Omental fat pad (tissue), 4 donors: ENCODE data around the gene TBC1D22A. TPM values are rescaled to one million over a fixed set of nuclear protein-coding genes. Genes with fewer than 3 reads are reported as not detected.
"Not testable (repeated sequence)": the region's sequence is repeated elsewhere in the genome, so short reads cannot be mapped to it uniquely, and the experiment has no call there.

Source experiments
- ATAC-seq: fragments of 150-250 bp; one replicate; pipeline ENCODE4 v1.9.1; 2016; ENCODE audit warnings: mild to moderate bottlenecking, moderate library complexity; ENCODE audit not compliant: low FRiP score
- DNase-seq: peaks from one replicate; pipeline ENCODE4 v3.0.0-alpha.2; 2019; ENCODE audit warnings: low spot score
- total RNA-seq, 4 donors: library from RNA; depleted of rRNA; stranded (reverse); fragments of >200 nt; gene quantifications; one replicate each; pipeline ENCODE4 v1.1.0, GENCODE V29; 2016
- TF ChIP-seq, protein P1 (sequence below), 3 donors: fragments of 450-650 bp; IDR thresholded peaks; one replicate each; pipeline ENCODE4 v1.5.1; 2016 to 2017; ENCODE audit warnings: antibody characterized with exemption in 3 of 3, mild to moderate bottlenecking in 3 of 3, moderate library complexity in 2 of 3

Gene TBC1D22A
- total RNA-seq, 4 donors from 2014 or later, result 21.3 to 31.2 (median 24.5) TPM

DNA sequence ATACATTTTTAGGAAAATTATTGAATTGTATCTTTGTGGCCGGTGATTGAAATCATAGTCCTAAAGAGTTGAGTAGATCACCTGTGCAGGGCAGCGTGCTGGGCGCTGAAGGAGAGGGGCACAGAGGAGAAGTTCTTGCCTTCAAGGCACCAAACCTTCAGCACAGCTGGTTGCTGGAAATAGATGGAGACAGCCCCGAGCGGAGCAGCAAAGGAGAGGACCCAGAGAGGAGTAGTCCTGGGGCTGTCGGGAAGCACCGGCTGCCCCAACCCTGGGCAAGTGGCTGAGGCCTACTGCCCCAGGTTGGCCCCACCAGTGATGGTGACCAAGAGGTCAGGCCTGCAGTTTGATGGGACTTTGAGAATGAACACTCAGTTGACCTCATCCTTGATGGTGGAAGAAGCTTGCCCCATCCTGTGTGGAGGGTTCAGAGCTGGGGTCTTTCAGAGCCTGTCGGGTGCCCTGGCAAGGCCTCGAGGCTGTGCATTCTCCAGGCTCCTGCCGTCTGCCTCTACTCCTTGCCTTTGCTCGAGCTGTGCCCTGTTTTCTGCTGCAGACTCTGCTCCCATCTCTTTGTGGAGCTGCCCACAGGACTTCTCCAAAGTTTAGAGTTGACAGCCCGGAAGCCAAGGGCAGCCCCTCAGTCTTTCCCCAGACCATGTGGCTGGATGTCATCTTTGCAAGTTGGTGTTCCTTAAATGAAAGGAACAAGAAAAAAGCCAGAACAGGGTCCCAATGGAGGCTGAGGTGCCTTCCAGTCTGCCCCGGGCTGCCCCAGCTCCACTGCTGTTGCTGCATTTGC lies 285.1 kb downstream of the TBC1D22A start:
- no peak for DNase-seq
- TF ChIP-seq, protein P1, sequence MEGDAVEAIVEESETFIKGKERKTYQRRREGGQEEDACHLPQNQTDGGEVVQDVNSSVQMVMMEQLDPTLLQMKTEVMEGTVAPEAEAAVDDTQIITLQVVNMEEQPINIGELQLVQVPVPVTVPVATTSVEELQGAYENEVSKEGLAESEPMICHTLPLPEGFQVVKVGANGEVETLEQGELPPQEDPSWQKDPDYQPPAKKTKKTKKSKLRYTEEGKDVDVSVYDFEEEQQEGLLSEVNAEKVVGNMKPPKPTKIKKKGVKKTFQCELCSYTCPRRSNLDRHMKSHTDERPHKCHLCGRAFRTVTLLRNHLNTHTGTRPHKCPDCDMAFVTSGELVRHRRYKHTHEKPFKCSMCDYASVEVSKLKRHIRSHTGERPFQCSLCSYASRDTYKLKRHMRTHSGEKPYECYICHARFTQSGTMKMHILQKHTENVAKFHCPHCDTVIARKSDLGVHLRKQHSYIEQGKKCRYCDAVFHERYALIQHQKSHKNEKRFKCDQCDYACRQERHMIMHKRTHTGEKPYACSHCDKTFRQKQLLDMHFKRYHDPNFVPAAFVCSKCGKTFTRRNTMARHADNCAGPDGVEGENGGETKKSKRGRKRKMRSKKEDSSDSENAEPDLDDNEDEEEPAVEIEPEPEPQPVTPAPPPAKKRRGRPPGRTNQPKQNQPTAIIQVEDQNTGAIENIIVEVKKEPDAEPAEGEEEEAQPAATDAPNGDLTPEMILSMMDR (IDR thresholded peaks at IDR 0.05), result no peak
- no peak for ATAC-seq

DNA sequence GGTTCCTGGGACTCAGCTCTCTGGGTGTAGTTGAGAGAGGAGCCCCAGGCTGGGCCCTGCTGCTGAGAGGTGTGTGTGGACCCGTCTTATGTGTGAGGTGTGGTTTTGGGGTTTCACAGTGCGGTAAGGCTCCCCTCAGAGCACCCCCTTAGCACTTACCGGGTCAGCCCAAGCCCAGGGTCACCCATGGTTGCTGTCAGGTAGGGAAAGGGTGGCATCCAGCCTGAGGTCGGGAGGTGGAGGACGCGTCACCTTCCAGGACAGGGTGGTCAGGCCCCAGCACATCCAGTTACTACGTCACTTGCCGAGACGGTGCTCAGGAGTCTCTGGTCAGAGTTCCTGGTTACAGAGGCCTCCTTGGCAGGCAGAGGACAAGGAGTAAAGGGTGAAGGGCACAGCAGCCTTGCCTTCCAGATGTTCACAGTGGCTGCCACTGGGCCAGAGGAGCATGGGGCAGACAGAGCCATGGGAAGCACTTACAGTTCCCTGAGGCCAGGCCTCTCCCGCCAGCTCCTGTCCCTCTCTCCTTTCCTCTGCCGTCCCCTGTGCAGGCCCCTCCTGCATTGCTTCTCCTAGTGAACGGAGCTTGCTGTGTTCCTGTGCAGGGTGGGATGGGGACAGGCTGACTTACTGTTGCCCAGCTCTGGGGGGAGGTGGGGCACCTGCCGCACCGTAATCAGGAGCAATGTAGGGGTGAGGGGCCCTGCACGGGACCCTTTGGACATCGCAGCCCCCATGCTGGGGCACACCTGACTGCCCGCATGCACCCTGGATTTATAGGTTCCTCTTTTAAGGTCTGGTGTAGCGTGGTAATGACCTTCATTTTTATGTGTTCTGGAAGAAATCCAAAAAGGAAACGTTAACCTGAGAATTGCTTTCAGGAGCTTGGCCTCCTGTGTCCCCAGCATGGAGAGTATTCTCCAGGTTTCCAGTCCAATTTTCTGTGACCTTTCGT lies 285.9 kb downstream of the TBC1D22A start:
- ATAC-seq (no peak), DNase-seq (no peak)
- TF ChIP-seq, protein P1 (IDR thresholded peaks at IDR 0.05), result no peak

DNA sequence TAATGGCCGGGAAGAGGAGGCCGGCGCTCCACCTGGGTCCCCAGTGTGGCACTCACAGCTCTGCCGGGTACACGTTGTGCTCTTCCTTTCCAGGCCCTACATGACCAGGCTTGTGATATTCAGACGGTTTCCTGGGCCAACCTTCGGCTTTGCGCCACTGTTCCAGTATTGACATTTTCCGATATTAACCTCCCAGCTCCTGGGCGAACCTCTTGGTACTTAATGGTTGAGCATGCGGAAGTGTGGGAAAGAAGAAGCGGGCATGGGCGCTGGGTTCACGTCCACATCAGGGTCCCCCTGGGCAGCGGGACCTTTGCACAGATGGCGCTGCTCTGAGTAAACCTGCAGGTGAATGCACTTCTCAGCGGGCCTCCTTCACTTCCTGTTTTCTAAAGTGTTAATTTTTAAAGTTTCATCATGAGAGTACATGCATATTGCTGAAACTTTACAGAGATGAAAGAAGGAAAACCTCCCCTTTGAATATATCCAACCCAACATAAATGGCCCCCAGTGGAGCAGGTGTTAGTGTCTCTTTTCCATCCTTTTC lies 286.7 kb downstream of the TBC1D22A start:
- DNase-seq (no peak), ATAC-seq (no peak)
- TF ChIP-seq, protein P1 (IDR thresholded peaks at IDR 0.05), result no peak

DNA sequence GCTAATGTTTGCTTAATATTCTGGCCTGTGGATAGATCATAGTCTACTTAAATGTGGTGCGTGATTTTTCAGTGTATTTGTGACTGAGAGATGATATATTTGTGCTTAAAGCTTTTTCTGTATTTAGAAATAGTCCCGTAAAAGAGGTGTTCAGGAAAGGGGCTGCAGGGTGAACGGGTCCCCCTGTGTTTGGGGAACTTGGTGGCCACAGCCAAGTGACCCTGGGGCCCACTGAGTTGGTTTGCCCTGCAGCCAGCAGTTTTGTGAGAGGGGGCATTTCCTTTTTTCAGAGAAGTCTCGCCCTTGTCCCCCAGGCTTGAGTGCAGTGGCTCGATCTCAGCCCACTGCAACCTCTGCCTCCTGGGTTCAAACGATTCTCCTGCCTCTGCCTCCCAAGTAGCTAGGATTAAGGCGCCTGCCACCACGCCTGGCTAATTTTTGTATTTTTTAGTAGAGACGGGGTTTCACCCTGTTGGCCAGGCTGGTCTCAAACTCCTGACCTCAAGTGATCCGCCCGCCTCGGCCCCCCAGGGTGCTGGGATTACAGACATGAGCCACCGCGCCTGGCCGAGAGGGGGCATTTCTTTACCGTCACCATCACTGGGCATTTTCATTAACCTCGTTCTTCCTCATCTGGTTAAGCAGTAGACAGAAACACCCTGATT lies 287.4 kb downstream of the TBC1D22A start:
- ATAC-seq, DNase-seq: not testable (repeated sequence)

DNA sequence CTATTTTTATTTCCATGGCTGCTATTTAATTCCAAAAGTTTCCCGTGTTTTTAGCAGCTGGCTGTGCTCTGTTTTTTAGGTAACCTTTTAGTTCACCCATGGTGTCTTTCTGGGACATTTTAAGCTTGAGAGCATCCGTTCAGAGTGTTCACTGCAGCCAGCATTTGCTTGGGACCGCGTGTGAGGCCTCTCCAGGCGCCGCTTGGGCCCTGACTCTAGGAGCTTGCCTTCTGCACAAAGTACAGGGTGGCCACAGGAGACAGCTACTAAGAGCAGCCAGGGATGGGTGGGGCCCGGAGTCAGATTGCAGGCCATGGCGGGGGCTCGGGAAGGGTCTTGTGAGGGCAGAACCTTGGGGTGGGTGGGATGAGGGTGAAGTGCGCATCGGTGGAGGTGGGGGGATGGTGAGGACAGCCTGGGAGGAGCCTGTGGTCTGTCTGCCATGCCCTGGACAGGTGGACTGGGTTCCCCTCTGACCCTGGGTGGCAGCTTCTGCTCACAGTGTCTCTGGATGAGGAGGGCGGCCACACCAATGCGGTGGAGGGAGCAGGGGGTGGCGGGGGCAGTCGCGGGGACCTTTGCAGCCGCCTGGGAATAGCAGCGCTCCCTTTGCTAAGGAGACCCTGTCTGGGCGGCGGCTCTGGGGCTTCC lies 288.1 kb downstream of the TBC1D22A start:
- TF ChIP-seq, protein P1 (IDR thresholded peaks at IDR 0.05), result no peak
- ATAC-seq (no peak), DNase-seq (no peak)

DNA sequence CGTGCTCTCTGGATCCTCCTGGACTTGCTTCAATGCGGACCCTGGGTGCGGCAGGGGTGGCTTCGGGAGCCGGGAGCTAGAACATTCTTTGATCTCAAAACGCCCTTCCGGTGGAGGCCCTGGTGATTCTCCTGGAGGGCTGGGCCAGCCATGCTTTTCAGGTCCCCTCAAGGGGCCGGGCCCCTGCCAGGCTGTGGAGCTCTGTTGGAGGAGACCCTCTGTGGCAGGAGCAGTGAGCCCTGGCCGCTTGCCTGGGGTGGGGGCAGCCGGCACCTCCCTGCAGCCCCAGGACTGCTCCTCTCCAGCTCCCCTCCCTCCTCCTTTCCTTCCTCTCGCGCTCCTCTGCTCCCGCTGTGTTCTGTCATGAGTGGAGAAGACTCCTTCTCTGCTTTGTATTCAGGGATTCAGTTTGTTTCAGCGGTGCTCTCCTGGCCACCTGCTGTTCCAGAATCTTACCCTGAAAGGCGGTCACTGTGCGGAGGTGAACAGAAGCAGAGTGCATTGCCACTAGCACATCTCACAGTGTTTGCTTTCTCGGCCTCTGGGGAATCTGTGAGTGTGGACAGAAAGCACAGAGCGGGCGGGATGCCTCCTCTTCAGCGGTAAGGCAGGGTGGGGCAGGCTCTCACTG lies 289.1 kb downstream of the TBC1D22A start:
- DNase-seq (no peak), ATAC-seq (no peak)
- TF ChIP-seq, protein P1 (IDR thresholded peaks at IDR 0.05), result no peak
